Stimulated activated CD8-positive, alpha-beta memory T cell treated with anti-CD3 and anti-CD28 coated beads, Interleukin-7, amount 100 ng/mL, for 24 hours (primary cell): ENCODE results near the gene PRRG4.
"Not testable (repeated sequence)": the region's sequence is repeated elsewhere in the genome, so short reads cannot be mapped to it uniquely, and the experiment has no call there.

Experiments used
- DNase-seq: peaks from one replicate; pipeline ENCODE4 v3.0.0-alpha.2; 2020; ENCODE audit warnings: low read depth

PRRG4 gene

DNA sequence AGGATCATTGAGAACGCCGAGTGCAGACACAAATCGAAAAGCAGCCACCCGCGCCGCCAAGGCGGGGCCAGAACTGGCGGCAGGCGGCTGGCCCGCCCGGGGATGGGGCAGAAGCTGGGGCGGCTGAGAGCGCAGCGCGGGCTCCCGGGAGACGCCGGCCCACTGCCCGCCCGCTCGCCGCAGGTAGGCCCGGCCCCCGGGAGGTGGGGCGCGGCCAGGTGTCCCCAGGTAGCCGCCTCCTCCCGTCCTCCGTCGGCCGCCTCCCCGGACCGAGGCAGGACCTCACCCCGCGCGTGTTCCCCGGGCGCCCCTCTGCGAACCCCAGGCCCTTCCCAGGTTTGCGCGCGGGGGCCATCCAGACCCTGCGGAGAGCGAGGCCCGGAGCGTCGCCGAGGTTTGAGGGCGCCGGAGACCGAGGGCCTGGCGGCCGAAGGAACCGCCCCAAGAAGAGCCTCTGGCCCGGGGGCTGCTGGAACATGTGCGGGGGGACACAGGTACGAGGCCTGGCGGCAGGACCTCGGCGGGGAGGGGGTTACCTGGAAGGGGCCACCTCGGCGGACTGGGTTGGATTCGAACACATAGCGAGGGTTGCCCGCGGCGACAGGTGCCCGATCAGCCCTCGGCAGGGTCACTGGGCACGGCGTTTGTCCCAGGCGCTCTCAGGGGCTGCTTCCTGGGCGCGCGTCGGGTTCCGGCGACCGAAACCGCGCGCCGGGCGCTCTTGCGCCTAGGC, at the start of gene PRRG4:
PRRG4 (plus strand) TSS at position 248 of the 733 bp plus-strand sequence. CDS start 603 bp downstream, outside the sequence.
- peak; percentile 1 for DNase-seq

DNA sequence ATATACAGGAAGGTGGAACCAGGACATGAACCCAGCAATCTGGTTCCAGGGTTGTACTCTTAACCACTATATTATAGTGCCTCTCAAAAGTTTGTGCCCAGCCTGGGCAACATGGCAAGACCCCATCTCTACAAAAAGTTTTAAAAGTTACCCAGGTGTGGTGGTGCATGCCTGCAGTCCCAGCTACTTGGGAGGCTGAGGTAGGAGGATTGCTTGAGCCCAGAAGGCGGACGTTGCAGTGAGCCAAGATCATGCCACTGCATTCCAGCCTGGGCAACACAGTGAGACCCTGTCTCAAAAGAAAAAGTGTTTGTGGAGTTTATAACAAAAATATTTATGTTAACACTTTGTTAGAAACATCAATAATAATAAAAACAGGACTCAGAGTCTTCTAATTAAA, 48.9 kb upstream of the PRRG4 start:
- DNase-seq: not testable (repeated sequence)

DNA sequence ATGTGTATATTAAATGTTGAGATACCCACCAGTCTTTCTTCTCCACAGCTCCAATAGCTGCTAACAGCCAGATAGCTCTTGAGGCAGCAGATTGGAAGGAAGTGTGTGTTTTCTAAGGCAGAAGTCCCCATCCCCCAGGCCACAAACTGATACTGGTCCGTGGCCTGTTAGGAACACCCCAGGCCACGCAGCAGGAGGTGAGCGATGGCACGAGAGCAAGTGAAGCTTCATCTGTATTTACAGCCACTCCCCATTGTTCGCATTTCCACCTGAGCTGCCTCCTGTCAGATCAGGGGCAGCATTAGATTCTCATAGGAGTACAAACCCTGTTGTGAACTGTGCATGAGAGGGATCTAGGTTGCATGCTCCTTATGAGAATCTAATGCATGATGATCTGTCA, 48.0 kb upstream of the PRRG4 start:
- no peak for DNase-seq

DNA sequence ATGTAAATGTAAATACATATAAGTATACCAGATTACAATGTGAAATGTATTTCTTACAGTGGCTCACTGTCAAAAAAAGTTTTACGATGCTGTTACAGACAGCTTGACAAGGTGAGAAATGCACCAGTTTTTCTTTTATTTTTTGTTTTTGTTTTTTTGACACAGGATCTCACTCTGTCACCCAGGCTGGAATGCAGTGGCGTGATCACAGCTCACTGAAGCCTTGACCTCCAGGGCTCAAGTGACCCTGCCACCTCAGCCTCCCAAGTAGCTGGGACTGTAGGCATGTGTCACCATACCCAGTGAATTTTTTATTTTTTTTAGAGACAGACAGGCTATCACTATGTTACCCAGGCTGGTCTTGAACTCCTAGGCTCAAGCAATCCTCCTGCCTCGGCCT, 44.5 kb upstream of the PRRG4 start:
- no peak for DNase-seq

DNA sequence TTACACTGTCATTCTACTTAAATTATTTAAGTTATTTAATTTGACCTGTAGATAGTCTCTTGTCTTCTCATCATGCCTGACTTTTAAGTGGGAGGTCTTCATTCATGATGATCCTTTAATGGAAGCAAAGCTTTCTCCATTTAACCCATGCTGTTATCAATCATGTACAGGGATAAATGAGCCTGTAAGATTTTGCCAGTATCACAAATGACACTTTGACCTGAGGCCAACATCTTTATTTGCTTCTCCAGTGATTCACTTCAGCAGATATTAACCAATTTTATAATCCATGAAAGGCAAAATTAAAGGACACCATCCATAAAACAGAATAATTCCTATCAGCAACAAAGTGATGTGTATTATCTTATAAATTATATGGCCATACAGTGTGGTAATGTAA, 42.9 kb upstream of the PRRG4 start:
- no peak for DNase-seq

DNA sequence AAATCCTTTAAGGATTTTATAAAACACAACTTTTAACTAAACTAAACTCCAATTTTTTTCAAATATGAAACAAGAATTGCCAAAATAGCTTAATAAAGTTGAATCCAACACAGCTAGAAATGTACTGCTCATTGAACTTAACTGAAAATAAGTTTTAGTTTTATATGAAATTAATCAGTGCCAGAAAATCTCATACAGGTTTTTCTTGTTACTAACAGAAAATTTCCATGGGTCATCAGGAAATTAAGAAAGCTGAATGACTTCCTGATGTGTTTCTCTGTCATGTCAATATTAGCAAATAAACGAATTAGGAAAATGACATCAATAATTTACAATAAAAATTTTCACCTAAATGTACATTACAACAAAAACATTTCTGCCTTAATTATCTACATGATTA, 38.8 kb upstream of the PRRG4 start:
- DNase-seq: no peak

DNA sequence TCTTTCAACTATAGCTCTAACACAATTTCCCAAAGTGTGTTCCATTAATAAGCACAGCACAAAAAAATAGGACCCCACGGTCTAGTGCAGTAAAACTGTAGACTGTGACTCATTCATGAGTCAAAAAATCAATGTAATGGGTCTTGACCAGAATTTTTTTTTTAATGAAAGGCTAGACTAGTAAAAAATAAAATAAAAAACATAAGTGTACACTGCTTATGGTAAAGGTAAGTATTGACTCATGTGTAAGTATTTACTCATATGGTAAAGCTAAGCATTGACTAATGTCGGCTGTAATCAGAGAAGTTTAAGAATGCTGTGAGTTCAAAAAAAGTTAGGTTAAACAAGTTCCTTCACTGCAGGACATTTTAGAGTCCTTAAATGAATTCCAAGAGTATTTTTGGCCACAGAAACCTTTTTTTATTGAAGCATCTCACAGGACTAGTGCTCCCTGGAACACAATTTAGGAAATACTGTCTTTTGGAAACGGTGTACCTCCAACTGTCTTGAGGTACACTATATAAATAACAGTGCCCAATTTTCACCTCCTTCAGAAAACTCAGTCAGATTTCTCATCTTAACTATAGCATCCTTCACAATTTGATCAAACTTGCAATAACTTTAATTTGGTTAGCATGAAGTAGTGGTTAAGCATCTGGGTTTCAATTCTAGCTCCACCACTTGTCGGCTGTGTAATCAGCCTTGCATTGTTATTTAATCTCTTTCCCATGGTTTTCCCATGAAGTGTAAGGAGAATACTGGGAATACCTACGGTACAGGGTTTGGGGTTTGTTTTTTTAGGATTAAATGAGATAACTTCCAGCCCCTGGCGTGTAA, 37.4 kb upstream of the PRRG4 start:
- DNase-seq: no peak

DNA sequence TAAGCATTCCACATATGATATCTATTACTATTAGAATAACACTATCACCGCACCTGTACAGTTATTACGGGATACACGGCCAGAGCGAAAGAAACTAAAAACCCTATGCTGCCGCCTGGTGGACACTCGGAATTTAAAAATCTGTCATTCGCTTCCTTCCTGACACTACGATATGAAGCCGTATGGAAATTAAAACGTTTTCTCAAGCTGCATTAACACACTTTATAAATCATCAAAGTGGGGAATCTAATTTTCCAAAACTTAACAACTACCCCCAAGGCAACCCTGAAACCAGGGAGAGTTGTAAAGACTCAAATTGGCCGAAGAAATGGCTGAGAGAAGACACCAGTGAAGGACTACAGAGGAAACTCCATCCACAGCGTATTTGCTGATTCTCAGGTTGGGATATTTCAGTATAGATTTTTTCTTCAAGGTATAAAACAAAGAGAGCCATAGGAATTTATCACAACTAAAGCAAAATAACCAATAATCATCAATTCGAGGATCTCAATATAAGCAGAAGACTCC, 36.7 kb upstream of the PRRG4 start:
- DNase-seq: peak; percentile 51

DNA sequence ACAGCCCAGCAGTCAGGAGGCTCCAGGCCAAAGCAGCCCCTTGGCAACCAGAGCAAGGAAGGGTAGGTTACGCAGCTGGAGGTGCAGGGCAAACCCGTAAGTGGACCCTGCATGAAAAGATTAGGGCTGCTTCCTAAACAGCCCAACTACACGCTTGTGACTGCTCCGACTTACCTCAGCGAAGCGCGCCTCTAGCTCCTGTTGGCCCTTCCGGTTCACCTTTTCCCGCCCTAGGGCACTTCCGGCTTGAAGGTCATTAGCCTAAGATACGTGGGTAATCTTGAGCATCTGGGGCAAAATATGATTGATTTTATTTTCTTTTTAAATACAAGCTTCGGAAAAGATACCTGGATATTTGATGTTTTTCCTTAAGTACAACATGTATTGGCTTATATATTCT, 35.3 kb upstream of the PRRG4 start, which contains the start of gene CCDC73:
CCDC73 (minus strand) TSS at position 224 of the 400 bp plus-strand sequence. CDS start 34,419 bp downstream, outside the sequence.
- DNase-seq: no peak

DNA sequence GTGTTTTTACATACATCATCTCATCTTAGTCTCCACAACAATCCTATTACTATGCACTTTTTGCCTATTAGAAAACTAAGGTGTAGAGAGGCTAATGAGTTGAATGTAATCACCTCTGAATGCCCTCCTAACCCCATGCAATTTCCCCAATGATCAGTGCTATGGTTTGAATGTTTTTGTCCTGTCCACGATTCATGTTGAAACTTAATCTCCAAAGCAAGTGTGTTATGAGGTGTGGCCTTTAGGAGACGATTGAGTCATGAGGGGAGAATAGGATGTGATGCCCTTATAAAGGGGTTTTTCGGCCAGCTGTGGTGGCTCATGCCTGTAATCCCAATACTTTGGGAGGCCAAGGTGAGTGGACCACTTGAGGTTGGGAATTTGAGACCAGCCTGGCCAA, 33.3 kb upstream of the PRRG4 start:
- no peak for DNase-seq

DNA sequence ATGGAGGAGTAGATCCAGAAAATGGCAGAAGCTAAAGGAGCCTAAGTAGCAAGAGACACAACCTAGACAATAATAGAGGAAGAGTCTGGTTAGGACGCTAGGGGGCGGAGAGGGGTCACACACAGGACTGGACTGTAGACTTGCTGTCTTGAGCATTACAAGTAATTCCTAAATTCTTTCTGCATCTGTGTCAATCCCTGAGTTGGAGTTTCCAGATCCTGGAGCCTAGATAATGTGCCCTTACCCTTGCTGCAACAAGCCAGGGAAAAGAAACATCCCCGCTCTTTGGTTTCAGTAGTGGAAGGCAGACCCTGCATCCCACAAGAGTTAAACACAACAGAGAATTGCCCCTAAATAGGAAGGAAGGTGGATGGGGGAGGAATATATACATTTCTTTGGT, 20.4 kb upstream of the PRRG4 start:
- DNase-seq: peak; percentile 15

DNA sequence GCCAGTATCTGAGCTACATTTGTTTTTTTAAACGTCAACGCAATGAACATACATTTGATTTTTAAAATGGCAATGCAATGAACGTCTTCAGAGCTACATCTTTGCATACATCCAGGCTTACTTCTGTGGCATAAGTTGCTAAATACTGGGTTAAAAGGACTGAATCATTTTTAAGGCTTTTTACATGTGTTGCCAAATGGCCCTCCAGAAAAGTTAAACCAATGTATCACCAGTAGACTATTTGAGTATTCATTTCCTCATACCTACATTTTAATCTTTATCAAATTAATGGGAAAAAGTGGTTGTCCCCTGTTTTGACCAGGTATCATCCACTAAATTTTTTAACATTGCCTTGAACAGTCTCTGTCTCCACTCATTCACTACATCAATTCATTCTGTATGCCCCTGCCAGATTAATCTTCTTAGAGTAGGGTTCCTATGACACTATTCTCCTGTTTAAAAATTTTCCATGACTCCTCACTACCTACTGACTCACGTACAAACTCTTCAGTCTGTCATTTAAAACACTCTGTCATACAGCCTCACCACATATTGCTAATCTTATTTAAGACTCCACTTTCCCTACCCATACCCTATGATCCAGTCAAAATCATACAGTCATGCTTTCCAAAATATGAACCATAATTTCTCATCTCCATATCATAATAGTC, 12.4 kb upstream of the PRRG4 start:
- no peak for DNase-seq

DNA sequence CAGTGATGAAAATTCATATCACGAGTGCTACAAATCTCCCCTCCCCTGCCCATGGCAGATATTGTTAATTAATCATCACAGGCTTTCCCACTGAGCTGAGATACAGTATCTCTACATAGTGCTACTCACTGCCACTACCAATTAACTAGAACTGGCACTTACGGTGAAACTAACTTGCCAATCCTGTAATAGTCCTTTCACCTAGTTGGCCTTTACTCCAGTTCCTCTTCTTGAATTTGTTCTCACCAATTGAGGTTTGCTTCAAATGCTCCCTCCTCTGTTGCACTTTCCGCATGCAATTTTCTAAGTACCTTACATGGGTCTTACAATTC, 11.9 kb upstream of the PRRG4 start:
- no peak for DNase-seq

DNA sequence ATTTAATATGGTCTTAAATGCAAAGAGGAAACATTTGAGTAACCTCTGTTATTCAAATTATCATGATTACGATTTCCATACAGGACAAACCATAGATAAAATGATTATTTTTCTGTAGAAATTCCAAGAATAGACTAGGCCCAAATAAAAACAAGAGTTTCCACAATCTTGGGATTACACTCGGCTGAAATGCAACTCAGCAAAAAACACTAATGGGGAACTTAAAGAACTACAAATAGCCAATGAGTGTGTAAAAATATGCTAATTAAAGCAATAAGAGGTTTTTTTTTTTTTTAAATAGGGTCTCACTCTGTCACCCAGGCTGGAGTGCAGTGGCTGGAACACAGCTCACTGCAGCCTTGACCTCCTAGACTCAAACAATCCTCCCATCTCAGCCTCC, 10.5 kb upstream of the PRRG4 start:
- DNase-seq: no peak

DNA sequence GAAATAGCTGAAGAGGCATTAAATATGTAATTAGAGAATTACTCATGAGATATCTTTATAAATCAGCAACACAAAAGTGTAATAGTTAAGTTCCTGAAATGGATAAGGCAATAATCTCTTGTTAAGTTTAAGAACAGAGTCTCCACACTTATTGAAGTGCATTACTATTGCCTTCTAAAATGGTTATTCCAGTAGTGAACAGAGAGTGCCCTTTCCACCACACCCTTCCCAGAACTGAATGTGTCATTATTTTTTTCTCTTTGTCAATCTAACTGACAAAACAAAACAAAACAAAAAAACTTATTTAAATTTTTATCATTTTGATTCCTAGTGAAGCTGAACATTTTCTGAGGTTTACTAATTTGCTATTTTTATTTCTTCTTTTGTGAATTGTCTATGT, 9.2 kb upstream of the PRRG4 start:
- no peak for DNase-seq

DNA sequence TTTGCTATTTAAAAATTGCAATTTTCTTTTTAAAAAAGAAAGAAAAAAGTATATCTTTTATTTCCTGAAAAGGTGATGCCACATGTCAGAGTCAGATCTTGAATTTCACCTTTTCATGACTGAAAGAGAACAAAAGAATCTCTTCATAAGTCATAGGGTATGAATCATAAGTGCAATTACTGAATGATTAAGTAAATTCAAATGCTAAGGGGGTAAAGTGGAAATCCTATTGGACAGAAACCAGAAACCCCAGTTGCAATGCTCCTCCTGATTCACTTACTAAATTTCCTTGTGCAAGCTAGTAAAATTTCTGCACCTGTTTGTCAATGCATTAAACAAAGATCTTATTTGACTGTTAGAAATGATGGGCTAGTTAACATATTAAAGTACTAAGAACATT, 8.2 kb upstream of the PRRG4 start:
- DNase-seq: no peak

DNA sequence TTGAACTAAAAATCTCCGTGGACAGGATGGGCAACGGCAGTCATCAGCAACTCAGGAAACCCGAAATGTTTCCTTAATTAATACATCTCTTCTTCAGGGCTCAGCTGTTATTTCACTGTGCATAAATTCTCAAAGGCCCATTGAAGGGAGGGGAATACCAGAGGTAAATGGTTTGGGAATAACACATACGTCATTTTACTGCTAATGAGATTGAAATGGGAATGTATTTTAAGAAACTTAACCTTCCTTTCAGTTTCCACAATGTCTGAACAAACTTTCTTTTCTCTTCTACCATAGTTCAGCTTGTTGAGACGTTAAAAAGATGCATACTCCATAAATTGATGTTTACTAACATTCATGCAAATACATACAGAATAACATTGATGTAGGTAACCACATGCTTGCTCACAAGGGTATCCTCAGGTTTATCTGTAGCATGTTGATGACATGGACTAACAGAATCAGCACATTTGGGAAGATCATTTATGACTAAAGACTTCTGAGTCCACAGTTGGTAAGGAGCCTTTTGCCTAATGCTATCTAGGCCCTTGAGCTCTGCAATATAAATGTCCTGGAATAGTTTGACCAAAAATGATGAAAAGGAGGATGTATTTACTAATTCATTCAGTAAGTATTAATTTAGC, 7.7 kb upstream of the PRRG4 start:
- DNase-seq: no peak

DNA sequence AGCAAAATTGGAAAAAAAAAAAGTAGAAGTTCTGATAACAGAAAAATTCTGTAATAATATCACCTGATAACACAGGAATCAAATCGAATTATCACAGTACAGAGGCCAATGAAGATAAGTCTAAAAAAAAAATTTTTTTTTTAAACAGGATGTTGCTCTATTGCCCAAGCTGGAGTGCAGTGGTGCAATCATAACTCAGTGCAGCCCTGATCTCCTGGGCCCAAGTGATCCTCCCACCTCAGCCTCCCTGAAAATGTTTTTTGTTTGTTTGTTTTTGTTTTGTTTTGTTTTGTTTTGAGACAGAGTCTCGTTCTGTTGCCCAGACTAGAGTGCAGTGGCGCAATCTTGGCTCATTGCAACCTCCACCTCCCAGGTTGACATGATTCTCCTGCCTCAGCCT, 6.1 kb upstream of the PRRG4 start:
- not testable (repeated sequence) for DNase-seq

DNA sequence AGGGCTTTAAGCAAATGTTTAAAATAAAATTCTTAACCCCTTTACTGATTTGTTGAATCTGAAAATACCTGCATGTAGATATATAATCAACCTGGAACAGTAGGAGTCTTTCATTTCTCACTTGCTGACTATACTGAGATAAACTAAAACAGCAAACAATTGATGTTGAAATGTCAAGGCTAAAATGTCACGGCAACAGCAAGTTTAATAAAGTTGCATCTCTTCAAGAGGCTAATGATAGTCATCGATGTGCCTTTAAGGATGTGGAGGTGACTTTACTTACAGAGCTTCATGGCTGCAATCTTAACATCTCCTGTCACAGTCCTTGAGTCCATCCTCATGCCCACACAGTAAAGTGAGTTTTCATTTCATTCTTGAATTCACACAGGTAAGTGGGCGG, 3.6 kb upstream of the PRRG4 start:
- DNase-seq: no peak

DNA sequence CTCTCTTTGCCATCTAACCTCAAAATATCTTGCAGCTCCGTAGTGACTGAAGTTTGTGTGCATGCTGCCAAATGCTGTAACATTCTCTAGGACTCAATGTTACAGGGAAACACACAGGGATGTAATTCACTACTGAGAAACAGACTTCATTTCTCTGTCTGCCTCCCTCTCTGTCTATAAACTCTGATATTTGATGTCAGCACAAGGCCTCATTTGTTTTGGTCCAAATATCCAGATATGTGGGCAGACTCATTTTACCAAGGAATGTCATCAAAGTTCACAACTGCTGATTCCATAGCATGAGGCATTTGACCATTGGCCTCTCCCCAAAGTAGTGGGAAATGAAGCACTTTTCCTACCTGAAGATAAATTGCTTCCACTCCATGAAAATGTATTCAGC, 2.5 kb upstream of the PRRG4 start:
- no peak for DNase-seq

DNA sequence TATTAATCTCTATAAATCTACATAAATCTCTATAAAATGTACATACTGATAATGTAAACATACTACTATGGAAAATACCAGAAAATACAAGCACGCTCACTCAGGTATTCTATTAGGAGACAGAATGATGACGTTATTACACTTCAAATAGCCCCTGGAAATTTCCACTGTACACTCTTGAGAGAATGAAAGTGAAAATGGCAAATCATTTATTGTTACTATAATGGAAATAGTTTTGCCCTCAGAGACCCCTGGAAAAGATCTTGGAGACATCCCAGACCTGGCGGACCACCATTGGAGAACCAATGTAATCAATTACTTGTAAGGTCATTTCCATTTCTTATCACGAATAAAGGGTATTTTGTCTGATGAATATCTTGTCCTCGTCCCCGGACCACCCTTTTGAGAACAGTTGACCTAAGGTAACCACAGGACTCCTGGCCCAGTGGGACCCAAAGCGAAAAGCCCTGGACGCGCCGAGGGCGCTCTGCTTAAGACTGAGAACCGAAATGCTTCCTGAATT, 509 bp upstream of the PRRG4 start:
- DNase-seq: no peak

DNA sequence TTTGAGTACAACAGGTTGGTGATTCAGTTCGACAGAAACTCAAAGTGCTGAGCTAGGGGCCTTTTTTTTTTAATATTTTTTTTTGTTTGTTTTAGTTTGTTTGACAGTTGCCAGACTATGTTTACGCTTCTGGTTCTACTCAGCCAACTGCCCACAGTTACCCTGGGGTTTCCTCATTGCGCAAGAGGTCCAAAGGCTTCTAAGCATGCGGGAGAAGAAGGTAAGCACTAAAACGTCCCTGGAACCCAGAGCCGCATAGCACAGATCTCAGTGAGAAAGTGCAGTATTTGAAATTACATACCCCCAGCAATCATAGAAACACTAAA, 649 bp downstream of the PRRG4 start:
- no peak for DNase-seq
